IMR-90 (cell line): ENCODE results near the gene PCDHGA9.

ENCODE experiments used
- BHLHE40 ChIP-seq: fragments of 150-350 bp; IDR thresholded peaks from 2 replicates; pipeline ENCODE4 v1.6.1; 2016; ENCODE audit warnings: mild to moderate bottlenecking, low read depth, low read length
- CHD1 ChIP-seq: IDR thresholded peaks from 2 replicates; pipeline ENCODE4 v1.6.1; 2012; ENCODE audit warnings: low read depth, low read length, improper control_type of control experiment
- MAFK ChIP-seq: IDR thresholded peaks from 2 replicates; pipeline ENCODE4 v1.6.1; 2012; ENCODE audit warnings: low read depth, low read length, improper control_type of control experiment
- MXI1 ChIP-seq: IDR thresholded peaks from 2 replicates; pipeline ENCODE4 v1.6.1; 2012; ENCODE audit warnings: low read depth, mild to moderate bottlenecking, low read length, moderate library complexity, borderline replicate concordance
- POLR2A ChIP-seq: IDR thresholded peaks from 2 replicates; pipeline ENCODE4 v1.6.1; 2012; ENCODE audit warnings: mild to moderate bottlenecking, low read depth, low read length
- RAD21 ChIP-seq: IDR thresholded peaks from 2 replicates; pipeline ENCODE4 v1.6.1; 2012; ENCODE audit warnings: low read length, improper control_type of control experiment
- TF ChIP-seq, protein P1 (sequence below): conservative IDR thresholded peaks from 2 replicates; pipeline ENCODE4 v1.5.1; 2012; ENCODE audit warnings: mild to moderate bottlenecking, low read depth, low read length, improper control_type of control experiment
- TF ChIP-seq, protein P2 (sequence below): fragments of 150-350 bp; IDR thresholded peaks from 2 replicates; pipeline ENCODE4 v1.6.1; 2017; ENCODE audit warnings: mild to moderate bottlenecking, antibody characterized with exemption, low read length, low read depth
- TF ChIP-seq, protein P3 (sequence below): fragments of 150-350 bp; IDR thresholded peaks from 2 replicates; pipeline ENCODE4 v1.6.1; 2016; ENCODE audit warnings: low read depth, mild to moderate bottlenecking, low read length, moderate library complexity, borderline replicate concordance

DNA sequence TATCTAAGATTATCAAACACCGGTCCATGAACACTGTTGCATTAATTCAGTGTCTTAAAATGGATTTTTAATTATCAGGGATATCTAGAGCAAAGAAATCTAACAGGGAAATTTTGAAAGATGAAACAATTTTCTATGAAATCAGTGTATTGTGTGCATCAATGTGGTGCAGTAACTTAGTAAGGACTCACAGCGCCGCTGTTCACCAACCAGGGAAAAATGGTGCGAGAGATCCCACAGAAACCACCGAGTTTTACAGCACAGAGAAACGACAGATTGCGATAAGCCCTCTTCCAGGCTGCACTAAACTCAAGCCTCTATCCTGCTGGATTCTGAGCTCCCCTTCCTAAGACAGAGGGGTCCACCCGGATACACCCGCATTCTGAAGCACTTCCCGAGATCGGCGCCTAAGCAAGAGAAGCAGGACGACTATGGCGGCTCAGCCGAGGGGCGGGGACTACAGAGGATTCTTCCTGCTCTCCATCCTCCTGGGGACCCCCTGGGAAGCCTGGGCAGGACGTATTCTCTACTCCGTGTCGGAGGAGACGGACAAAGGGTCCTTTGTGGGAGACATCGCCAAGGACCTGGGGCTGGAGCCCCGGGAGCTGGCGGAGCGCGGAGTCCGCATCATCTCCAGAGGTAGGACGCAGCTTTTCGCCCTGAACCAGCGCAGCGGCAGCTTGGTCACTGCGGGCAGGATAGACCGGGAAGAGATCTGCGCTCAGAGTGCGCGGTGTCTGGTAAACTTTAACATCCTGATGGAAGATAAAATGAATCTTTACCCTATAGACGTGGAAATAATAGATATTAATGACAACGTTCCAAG is 19.9 kb upstream of the PCDHGA9 start, which contains the start of gene PCDHGA7:
- TF ChIP-seq, protein P1, sequence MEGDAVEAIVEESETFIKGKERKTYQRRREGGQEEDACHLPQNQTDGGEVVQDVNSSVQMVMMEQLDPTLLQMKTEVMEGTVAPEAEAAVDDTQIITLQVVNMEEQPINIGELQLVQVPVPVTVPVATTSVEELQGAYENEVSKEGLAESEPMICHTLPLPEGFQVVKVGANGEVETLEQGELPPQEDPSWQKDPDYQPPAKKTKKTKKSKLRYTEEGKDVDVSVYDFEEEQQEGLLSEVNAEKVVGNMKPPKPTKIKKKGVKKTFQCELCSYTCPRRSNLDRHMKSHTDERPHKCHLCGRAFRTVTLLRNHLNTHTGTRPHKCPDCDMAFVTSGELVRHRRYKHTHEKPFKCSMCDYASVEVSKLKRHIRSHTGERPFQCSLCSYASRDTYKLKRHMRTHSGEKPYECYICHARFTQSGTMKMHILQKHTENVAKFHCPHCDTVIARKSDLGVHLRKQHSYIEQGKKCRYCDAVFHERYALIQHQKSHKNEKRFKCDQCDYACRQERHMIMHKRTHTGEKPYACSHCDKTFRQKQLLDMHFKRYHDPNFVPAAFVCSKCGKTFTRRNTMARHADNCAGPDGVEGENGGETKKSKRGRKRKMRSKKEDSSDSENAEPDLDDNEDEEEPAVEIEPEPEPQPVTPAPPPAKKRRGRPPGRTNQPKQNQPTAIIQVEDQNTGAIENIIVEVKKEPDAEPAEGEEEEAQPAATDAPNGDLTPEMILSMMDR = peak; percentile 54
- TF ChIP-seq RAD21 (peak; percentile 48), MAFK (no peak), POLR2A (no peak), BHLHE40 (no peak), MXI1 (no peak), CHD1 (no peak)
- TF ChIP-seq, protein P2, sequence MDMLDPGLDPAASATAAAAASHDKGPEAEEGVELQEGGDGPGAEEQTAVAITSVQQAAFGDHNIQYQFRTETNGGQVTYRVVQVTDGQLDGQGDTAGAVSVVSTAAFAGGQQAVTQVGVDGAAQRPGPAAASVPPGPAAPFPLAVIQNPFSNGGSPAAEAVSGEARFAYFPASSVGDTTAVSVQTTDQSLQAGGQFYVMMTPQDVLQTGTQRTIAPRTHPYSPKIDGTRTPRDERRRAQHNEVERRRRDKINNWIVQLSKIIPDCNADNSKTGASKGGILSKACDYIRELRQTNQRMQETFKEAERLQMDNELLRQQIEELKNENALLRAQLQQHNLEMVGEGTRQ = no peak
- TF ChIP-seq, protein P3, sequence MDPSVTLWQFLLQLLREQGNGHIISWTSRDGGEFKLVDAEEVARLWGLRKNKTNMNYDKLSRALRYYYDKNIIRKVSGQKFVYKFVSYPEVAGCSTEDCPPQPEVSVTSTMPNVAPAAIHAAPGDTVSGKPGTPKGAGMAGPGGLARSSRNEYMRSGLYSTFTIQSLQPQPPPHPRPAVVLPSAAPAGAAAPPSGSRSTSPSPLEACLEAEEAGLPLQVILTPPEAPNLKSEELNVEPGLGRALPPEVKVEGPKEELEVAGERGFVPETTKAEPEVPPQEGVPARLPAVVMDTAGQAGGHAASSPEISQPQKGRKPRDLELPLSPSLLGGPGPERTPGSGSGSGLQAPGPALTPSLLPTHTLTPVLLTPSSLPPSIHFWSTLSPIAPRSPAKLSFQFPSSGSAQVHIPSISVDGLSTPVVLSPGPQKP = no peak
